ENCODE data around the gene ENGASE. TPM values are rescaled to one million over a fixed set of nuclear protein-coding genes. Genes with fewer than 3 reads are reported as not detected.

ENGASE gene
- total RNA-seq, 2 donors from 2014 or later = 50.0 to 75.9 TPM

- H3K27ac ChIP-seq = no peak overlapping the region
- H3K4me1 ChIP-seq (ENCODE audit: control insufficient read depth in 1 of 2, low read depth in 2 of 2) = no peaks in the 10 kb centered on the region
- no peak overlapping the region for H3K4me3 ChIP-seq
- no peaks in the 10 kb centered on the region for H3K36me3 ChIP-seq
- ATAC-seq (ENCODE audit: insufficient number of reproducible peaks, low FRiP score, low read depth) (no peak), DNase-seq (ENCODE audit: low spot score) (no peak)
- no peaks in the 10 kb centered on the region for H3K27me3 ChIP-seq (replicated peaks; ENCODE audit: insufficient read depth)
- H3K9me3 ChIP-seq = no peaks in the 10 kb centered on the region
- no peak for TF ChIP-seq CTCF (IDR thresholded peaks at IDR 0.05)
Observed at GRCh38 chr17:79133985-79134384, 59.4 kb downstream of the ENGASE start.

GRCh38 chr17:79135011-79135410, 60.4 kb downstream of the ENGASE start:
- H3K27ac ChIP-seq = no peak overlapping the region
- no peaks in the 10 kb centered on the region for H3K4me1 ChIP-seq (ENCODE audit: control insufficient read depth in 1 of 2, low read depth in 2 of 2)
- TF ChIP-seq CTCF (IDR thresholded peaks at IDR 0.05) = no peak
- H3K4me3 ChIP-seq = no peak overlapping the region
- no peaks in the 10 kb centered on the region for H3K27me3 ChIP-seq (replicated peaks; ENCODE audit: insufficient read depth)
- no peak for ATAC-seq (ENCODE audit: insufficient number of reproducible peaks, low FRiP score, low read depth)
- DNase-seq (ENCODE audit: low spot score) = no peak
- no peaks in the 10 kb centered on the region for H3K9me3 ChIP-seq
- no peaks in the 10 kb centered on the region for H3K36me3 ChIP-seq

GRCh38 chr17:79135628-79136405, 61.2 kb downstream of the ENGASE start:
- H3K27ac ChIP-seq = no peak overlapping the region
- no peaks in the 10 kb centered on the region for H3K27me3 ChIP-seq (replicated peaks; ENCODE audit: insufficient read depth)
- no peaks in the 10 kb centered on the region for H3K36me3 ChIP-seq
- no peaks in the 10 kb centered on the region for H3K4me1 ChIP-seq (ENCODE audit: control insufficient read depth in 1 of 2, low read depth in 2 of 2)
- H3K4me3 ChIP-seq = no peak overlapping the region
- no peaks in the 10 kb centered on the region for H3K9me3 ChIP-seq
- TF ChIP-seq CTCF (IDR thresholded peaks at IDR 0.05) = no peak
- ATAC-seq (ENCODE audit: insufficient number of reproducible peaks, low FRiP score, low read depth) (no peak), DNase-seq (ENCODE audit: low spot score) (no peak)

Other genes with a start within 250 kb of the ENGASE start
- 10 to 100 TPM; 40.3 to 95.9 TPM for gene USP36, start 234.0 kb upstream of the ENGASE start, total RNA-seq
- gene CEP295NL, start 171.6 kb upstream of the ENGASE start, total RNA-seq = 10 to 100 TPM in 1 of 2 donors, 1 to 10 TPM in 1; 6.8 to 13.0 TPM
- gene TIMP2, start 149.4 kb upstream of the ENGASE start, total RNA-seq = 100 to 1,000 TPM; 475 to 619 TPM
- 100 to 1,000 TPM; 205 to 308 TPM for gene LGALS3BP, start 94.9 kb upstream of the ENGASE start, total RNA-seq
- 10 to 100 TPM; 21.4 to 41.0 TPM for gene CANT1, start 65.1 kb upstream of the ENGASE start, total RNA-seq
- gene C1QTNF1, start 50.7 kb upstream of the ENGASE start, total RNA-seq = 100 to 1,000 TPM; 445 to 518 TPM

Measured in thoracic aorta (tissue), 2 donors.